ENCODE data around the gene HEPN1.

DNA sequence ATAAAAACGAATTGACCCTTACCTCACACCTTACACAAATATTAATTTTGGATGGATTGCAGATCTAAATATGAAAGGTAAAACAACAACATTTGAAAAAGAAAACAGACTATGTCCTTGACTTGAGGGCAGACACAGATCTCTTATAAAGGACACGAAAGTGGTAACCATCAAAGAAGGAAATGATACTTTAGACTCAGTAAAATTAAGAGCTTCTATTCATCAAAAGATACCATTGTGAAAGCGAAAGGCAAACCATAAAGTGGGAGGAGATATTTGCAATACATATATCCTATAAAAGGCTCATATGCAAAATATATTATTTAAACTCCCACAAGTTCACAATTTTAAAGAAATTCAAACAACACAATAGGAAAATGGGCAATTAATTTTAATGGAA lies 11.7 kb downstream of the HEPN1 start:
- TF ChIP-seq, protein P1, sequence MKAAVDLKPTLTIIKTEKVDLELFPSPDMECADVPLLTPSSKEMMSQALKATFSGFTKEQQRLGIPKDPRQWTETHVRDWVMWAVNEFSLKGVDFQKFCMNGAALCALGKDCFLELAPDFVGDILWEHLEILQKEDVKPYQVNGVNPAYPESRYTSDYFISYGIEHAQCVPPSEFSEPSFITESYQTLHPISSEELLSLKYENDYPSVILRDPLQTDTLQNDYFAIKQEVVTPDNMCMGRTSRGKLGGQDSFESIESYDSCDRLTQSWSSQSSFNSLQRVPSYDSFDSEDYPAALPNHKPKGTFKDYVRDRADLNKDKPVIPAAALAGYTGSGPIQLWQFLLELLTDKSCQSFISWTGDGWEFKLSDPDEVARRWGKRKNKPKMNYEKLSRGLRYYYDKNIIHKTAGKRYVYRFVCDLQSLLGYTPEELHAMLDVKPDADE (IDR thresholded peaks at IDR 0.05), result no peak
- TF ChIP-seq, protein P2, sequence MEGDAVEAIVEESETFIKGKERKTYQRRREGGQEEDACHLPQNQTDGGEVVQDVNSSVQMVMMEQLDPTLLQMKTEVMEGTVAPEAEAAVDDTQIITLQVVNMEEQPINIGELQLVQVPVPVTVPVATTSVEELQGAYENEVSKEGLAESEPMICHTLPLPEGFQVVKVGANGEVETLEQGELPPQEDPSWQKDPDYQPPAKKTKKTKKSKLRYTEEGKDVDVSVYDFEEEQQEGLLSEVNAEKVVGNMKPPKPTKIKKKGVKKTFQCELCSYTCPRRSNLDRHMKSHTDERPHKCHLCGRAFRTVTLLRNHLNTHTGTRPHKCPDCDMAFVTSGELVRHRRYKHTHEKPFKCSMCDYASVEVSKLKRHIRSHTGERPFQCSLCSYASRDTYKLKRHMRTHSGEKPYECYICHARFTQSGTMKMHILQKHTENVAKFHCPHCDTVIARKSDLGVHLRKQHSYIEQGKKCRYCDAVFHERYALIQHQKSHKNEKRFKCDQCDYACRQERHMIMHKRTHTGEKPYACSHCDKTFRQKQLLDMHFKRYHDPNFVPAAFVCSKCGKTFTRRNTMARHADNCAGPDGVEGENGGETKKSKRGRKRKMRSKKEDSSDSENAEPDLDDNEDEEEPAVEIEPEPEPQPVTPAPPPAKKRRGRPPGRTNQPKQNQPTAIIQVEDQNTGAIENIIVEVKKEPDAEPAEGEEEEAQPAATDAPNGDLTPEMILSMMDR (conservative IDR thresholded peaks at IDR 0.05; ENCODE audit: low read depth in 2 of 2), result no peak
- TF ChIP-seq, protein P3, sequence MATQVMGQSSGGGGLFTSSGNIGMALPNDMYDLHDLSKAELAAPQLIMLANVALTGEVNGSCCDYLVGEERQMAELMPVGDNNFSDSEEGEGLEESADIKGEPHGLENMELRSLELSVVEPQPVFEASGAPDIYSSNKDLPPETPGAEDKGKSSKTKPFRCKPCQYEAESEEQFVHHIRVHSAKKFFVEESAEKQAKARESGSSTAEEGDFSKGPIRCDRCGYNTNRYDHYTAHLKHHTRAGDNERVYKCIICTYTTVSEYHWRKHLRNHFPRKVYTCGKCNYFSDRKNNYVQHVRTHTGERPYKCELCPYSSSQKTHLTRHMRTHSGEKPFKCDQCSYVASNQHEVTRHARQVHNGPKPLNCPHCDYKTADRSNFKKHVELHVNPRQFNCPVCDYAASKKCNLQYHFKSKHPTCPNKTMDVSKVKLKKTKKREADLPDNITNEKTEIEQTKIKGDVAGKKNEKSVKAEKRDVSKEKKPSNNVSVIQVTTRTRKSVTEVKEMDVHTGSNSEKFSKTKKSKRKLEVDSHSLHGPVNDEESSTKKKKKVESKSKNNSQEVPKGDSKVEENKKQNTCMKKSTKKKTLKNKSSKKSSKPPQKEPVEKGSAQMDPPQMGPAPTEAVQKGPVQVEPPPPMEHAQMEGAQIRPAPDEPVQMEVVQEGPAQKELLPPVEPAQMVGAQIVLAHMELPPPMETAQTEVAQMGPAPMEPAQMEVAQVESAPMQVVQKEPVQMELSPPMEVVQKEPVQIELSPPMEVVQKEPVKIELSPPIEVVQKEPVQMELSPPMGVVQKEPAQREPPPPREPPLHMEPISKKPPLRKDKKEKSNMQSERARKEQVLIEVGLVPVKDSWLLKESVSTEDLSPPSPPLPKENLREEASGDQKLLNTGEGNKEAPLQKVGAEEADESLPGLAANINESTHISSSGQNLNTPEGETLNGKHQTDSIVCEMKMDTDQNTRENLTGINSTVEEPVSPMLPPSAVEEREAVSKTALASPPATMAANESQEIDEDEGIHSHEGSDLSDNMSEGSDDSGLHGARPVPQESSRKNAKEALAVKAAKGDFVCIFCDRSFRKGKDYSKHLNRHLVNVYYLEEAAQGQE (IDR thresholded peaks at IDR 0.05; ENCODE audit: unreplicated experiment), result no peak
- TF ChIP-seq EZH2 (IDR thresholded peaks at IDR 0.05; ENCODE audit: low read depth, unreplicated experiment), result no peak
- no peak for TF ChIP-seq NANOG (IDR thresholded peaks at IDR 0.05; ENCODE audit: borderline replicate concordance)
- no peak for TF ChIP-seq JUNB (IDR thresholded peaks at IDR 0.05; ENCODE audit: unreplicated experiment)
- TF ChIP-seq POLR2AphosphoS5 (IDR thresholded peaks at IDR 0.05; ENCODE audit: low read depth), result no peak

All from GM23338 (cell line).